Measurements from ENCODE around the gene ARHGEF4.
A peak's percentile ranks its signal among the peaks of the same experiment; 100 is the strongest.

The ARHGEF4 gene

GRCh38 chr2:131085646-131086045 lies 248.9 kb downstream of the ARHGEF4 start:
- no peak for DNase-seq (ENCODE audit: low read depth)

- DNase-seq (ENCODE audit: low read depth) = no peak
Observed at GRCh38 chr2:131092458-131093005, 255.8 kb downstream of the ARHGEF4 start.

- DNase-seq (ENCODE audit: low read depth) = peak; percentile 84
Observed at GRCh38 chr2:131093006-131093695, 256.4 kb downstream of the ARHGEF4 start, which contains the start of gene FAM168B. FAM168B (minus strand) TSS chr2:131093460; CDS start chr2:131082646, 10,814 bp downstream.

- DNase-seq (ENCODE audit: low read depth) = no peak
Observed at GRCh38 chr2:131093696-131094462, 257.2 kb downstream of the ARHGEF4 start.

GRCh38 chr2:131094463-131095281 lies 258.0 kb downstream of the ARHGEF4 start:
- no peak for DNase-seq (ENCODE audit: low read depth)

Data from amniotic epithelial cell (primary cell).